Measurements from ENCODE around the gene TSPOAP1.

- TF ChIP-seq CTCF (conservative IDR thresholded peaks at IDR 0.05; ENCODE audit: low read depth, low read length): no peak
- TF ChIP-seq USF2 (IDR thresholded peaks at IDR 0.05; ENCODE audit: low read depth, low read length): no peak
Observed at GRCh38 chr17:58269557-58270291, 58.9 kb downstream of the TSPOAP1 start.

Data from IMR-90 (cell line).